HL-60 (cell line): ENCODE data around the gene PPP1R12C.

Experiments used
- DNase-seq, 2 experiments: peaks; one replicate each; pipeline ENCODE4 v3.0.0-alpha.2; 2010 to 2020; ENCODE audit warnings: low read depth in 1 of 2, low spot score in 1 of 2
- H3K27ac ChIP-seq: fragments of 250-450 bp; sonication (Bioruptor Pico); replicated peaks from 2 replicates; pipeline ENCODE4 v1.5.1; 2020; ENCODE audit warnings: mild to moderate bottlenecking, moderate library complexity
- H3K27me3 ChIP-seq: fragments of 250-450 bp; sonication (Bioruptor Pico); 2 replicates; pipeline ENCODE4 v1.5.1; 2021; ENCODE audit warnings: mild to moderate bottlenecking, moderate library complexity; ENCODE audit not compliant: insufficient read depth, poor library complexity, severe bottlenecking
- H3K4me3 ChIP-seq: replicated peaks from 2 replicates; pipeline ENCODE4 v1.5.1; 2011; ENCODE audit warnings: mild to moderate bottlenecking, control low read depth, low read length; ENCODE audit not compliant: insufficient read depth
- CTCF ChIP-seq: IDR thresholded peaks from one replicate; pipeline ENCODE4 v1.5.1; 2011; ENCODE audit warnings: low read length, control low read depth, inconsistent platforms; ENCODE audit not compliant: insufficient read depth
- GABPA ChIP-seq: IDR thresholded peaks from 2 replicates; pipeline ENCODE4 v1.6.1; 2012; ENCODE audit warnings: low read depth
- POLR2AphosphoS5 ChIP-seq: IDR thresholded peaks from 2 replicates; pipeline ENCODE4 v1.6.1; 2012; ENCODE audit warnings: low read depth
- REST ChIP-seq: IDR thresholded peaks from 2 replicates; pipeline ENCODE4 v1.6.1; 2012; ENCODE audit warnings: low read depth; ENCODE audit not compliant: insufficient replicate concordance
- SPI1 ChIP-seq: IDR thresholded peaks from 2 replicates; pipeline ENCODE4 v1.6.1; 2012; ENCODE audit warnings: low read depth, mild to moderate bottlenecking, borderline replicate concordance

PPP1R12C gene

GRCh38 chr19:55071913-55072312 is 45.5 kb downstream of the PPP1R12C start:
- DNase-seq: no peak
- TF ChIP-seq GABPA: no peak
- TF ChIP-seq REST: no peak
- no peak for TF ChIP-seq CTCF
- no peak for TF ChIP-seq SPI1
- no peak for TF ChIP-seq POLR2AphosphoS5
- Histone ChIP-seq H3K27me3 (peaks cover 21% of the 10 kb centered on the region), H3K4me3 (no peak overlapping the region), H3K27ac (no peak overlapping the region)

GRCh38 chr19:55071129-55071502 is 46.3 kb downstream of the PPP1R12C start:
- Histone ChIP-seq H3K27ac (no peak overlapping the region), H3K27me3 (peaks cover 21% of the 10 kb centered on the region), H3K4me3 (no peak overlapping the region)
- DNase-seq: no peak
- TF ChIP-seq GABPA (no peak), SPI1 (no peak), CTCF (no peak), POLR2AphosphoS5 (no peak), REST (no peak)

GRCh38 chr19:55070466-55071128 is 46.8 kb downstream of the PPP1R12C start:
- Histone ChIP-seq H3K27ac (no peak overlapping the region), H3K4me3 (no peak overlapping the region), H3K27me3 (peaks cover 21% of the 10 kb centered on the region)
- TF ChIP-seq CTCF (no peak), REST (no peak), GABPA (no peak), SPI1 (no peak), POLR2AphosphoS5 (no peak)
- DNase-seq: no peak
